Cardiac fibroblast (primary cell): ENCODE results near the gene NUP214.
"Not testable (repeated sequence)": the region's sequence is repeated elsewhere in the genome, so short reads cannot be mapped to it uniquely, and the experiment has no call there.

ENCODE experiments used
- DNase-seq, 2 donors: peaks; one replicate each; pipeline versions ENCODE4 v3.0.0 to v3.0.0-alpha.2; 2010; ENCODE audit warnings: low read depth in 2 of 2
- H3K4me3 ChIP-seq, 2 donors: replicated peaks in 1 of 2; 1 replicate in 1 of 2; 2 replicates in 1 of 2; pipeline ENCODE4 v1.5.1; 2011; ENCODE audit warnings: low read depth in 2 of 2, low read length in 2 of 2, mild to moderate bottlenecking in 2 of 2, moderate library complexity in 1 of 2
- CTCF ChIP-seq: IDR thresholded peaks from one replicate; pipeline ENCODE4 v1.5.1; 2011; ENCODE audit warnings: low read depth, mild to moderate bottlenecking, low read length, inconsistent platforms

Gene NUP214

GRCh38 chr9:131238402-131239021 is 113.1 kb downstream of the NUP214 start:
- DNase-seq: peak; percentile 13 to 48
- H3K4me3 ChIP-seq: no peak overlapping the region
- no peak for TF ChIP-seq CTCF

GRCh38 chr9:131239161-131239975 is 114.0 kb downstream of the NUP214 start:
- no peak for DNase-seq
- no peak for TF ChIP-seq CTCF
- no peak overlapping the region for H3K4me3 ChIP-seq

GRCh38 chr9:131240047-131240921 is 114.9 kb downstream of the NUP214 start:
- DNase-seq: no peak
- no peak overlapping the region for H3K4me3 ChIP-seq
- TF ChIP-seq CTCF: no peak

GRCh38 chr9:131244331-131244730 is 118.9 kb downstream of the NUP214 start:
- not testable (repeated sequence) for H3K4me3 ChIP-seq, DNase-seq

- no peak overlapping the region for H3K4me3 ChIP-seq
- TF ChIP-seq CTCF: no peak
- no peak for DNase-seq
These were observed 121.2 kb downstream of the NUP214 start for GRCh38 chr9:131246618-131247017.

GRCh38 chr9:131252120-131252519 is 126.7 kb downstream of the NUP214 start:
- no peak for DNase-seq
- no peak for TF ChIP-seq CTCF
- H3K4me3 ChIP-seq: no peak overlapping the region

GRCh38 chr9:131253891-131254491 is 128.6 kb downstream of the NUP214 start:
- peak in 1 of 2 donors; percentile 27 for DNase-seq
- no peak for TF ChIP-seq CTCF
- H3K4me3 ChIP-seq: no peak overlapping the region
